NCI-H1105 treated with DMSO at 0.1 percent for 48 hours (cell line): ENCODE data around the gene PANK2.
"Not testable (repeated sequence)": the region's sequence is repeated elsewhere in the genome, so short reads cannot be mapped to it uniquely, and the experiment has no call there.

ENCODE experiments used
- DNase-seq: peaks from one replicate; lab custom pipeline; 2025; lab: John Stamatoyannopoulos, UW

The PANK2 gene

GRCh38 chr20:3927486-3928291 is 38.5 kb downstream of the PANK2 start:
- peak; percentile 84 for DNase-seq

GRCh38 chr20:3929713-3930060 is 40.5 kb downstream of the PANK2 start:
- DNase-seq, result no peak

- no peak for DNase-seq
These were observed 41.3 kb downstream of the PANK2 start for GRCh38 chr20:3930265-3931206.

DNA sequence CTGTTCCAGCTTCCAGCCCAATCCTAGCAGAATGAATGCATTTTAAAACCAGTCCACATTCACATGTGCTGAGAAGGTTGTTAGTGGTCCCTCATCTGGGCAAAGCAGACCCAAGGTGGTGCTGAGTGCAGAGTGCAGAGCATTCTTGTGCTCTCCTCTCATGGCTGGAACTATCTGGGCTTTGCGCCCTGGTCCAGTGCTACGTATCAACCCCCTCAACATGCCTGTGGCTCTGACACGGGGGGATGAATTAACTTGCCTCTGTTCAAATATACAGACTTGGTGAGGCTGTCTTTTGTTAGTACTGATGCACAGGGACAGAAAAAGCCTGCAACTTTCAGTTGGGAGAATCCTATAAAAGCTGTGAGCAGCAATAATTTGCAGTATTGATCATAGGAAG is 42.5 kb downstream of the PANK2 start:
- DNase-seq, result no peak

- no peak for DNase-seq
These were observed 43.1 kb downstream of the PANK2 start for GRCh38 chr20:3932277-3932676.

DNA sequence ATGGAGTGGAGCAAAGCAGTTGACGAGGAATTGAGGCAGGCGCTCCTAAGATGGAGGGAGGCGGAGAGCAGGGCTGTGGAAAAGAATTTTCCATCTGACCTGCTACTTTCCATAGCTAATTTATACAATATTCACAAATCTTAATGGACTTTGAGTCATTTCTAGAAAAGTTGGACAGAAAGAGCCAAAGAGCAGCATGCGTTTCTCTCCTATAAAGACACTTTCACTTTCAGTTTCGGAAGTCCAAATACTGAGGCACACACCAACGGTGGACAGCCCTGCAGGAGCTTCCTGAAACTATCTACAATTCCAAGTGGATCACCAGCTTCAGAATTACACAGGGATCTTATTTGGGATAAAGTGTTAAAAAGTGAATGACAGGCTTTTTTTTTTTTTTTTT is 43.5 kb downstream of the PANK2 start:
- DNase-seq, result no peak

GRCh38 chr20:3933218-3933617 is 44.0 kb downstream of the PANK2 start:
- DNase-seq, result no peak

- DNase-seq, result no peak
These were observed 45.4 kb downstream of the PANK2 start for GRCh38 chr20:3934624-3935023.

GRCh38 chr20:3935295-3935955 is 46.2 kb downstream of the PANK2 start:
- DNase-seq, result no peak

DNA sequence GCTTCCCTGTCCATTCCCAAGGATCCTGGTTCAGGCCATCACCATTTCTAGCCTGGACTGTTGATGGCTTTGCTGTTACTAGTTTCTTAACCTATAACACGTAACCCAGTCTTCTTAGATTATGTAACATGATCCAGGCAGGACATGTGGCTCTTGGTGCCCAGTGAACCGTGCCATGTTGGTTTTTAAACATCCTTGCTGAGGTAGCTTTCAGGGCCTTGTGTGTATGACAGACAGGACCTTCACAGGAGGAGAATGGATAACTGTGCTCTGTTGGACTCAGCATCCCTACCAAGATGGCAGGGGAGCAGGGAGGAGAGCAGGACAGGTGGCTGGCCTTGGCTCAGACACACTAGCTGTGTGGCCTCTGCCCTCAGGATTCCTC is 46.8 kb downstream of the PANK2 start:
- peak; percentile 22 for DNase-seq

DNA sequence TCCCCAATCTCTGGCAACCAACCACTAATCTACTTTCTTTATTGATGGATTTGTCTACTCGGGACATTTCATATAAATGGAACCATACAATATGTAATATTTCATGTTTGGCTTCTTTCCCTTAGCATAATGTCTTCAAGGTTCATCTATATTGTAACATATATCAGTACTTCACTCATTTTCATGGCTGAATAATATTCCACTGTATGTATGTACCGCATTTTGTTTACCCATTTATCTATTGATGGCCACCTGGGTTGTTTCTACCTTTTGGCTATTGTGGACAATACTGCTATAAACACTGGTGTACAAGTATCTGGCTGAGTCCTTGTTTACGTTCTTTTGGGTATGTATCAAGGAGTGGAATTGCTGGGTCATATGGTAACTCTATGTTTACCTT is 48.4 kb downstream of the PANK2 start:
- DNase-seq, result no peak

DNA sequence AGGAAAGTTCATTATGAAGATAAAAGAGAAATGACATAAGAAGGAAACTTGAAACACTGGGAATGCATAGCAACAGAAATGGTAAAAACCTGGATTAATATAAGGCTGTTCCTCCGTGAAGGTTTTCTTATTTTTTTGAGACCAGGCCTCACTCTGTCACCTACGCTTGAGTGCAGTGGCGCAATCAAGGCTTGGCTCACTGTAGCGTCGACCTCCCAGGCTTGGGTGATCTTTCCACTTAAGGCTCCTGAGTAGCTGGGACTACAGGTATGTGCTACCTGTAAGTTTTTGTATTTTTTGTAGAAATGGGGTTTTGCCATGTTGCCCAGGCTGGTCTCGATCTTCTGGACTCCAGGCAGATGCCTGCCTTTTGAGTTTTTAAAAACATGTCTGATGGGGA is 51.7 kb downstream of the PANK2 start:
- DNase-seq, result no peak

- DNase-seq, result not testable (repeated sequence)
These were observed 57.5 kb downstream of the PANK2 start for GRCh38 chr20:3946666-3947065.

- DNase-seq, result no peak
These were observed 75.5 kb downstream of the PANK2 start for GRCh38 chr20:3964719-3965118.

GRCh38 chr20:3966571-3966970 is 77.4 kb downstream of the PANK2 start:
- no peak for DNase-seq

- no peak for DNase-seq
These were observed 80.8 kb downstream of the PANK2 start for GRCh38 chr20:3970016-3970415.

DNA sequence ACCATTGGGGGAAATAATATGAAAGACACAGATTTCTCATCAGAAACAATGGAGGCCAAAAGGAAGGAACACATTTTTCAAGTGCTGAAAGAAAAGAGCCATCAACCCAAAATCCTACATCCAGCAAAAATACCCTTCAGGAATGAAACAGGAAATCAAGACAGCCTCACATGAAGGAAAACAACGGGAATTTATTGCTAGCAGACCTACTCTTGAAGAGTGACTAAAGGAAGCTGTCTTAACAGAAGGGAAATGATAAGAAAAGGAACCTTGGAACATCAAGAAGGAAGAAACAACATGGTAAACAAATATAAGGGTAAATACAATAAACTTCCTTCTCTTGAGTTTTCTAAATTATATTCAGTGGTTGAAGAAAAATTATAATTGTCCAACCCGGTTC is 82.0 kb downstream of the PANK2 start:
- no peak for DNase-seq

DNA sequence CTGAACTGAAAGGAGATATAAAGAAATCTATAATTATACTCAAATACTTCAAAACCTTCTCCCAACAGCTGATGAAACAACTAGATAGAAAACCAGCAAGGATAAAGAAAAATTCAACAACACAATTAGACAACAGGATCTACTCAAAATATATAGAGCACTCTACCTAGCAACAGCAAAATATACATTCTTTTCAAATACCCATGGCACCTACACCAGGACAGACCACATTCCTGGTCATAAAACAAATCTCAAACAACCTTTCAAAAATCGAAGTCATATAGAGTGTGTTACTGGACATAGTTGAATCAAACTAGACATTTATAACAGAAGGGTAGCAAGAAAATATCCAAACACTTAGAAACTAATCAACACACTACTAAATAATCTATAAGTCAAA is 83.0 kb downstream of the PANK2 start:
- no peak for DNase-seq

- DNase-seq, result not testable (repeated sequence)
These were observed 83.4 kb downstream of the PANK2 start for GRCh38 chr20:3972631-3973030.

- no peak for DNase-seq
These were observed 84.5 kb downstream of the PANK2 start for GRCh38 chr20:3973705-3974104.

DNA sequence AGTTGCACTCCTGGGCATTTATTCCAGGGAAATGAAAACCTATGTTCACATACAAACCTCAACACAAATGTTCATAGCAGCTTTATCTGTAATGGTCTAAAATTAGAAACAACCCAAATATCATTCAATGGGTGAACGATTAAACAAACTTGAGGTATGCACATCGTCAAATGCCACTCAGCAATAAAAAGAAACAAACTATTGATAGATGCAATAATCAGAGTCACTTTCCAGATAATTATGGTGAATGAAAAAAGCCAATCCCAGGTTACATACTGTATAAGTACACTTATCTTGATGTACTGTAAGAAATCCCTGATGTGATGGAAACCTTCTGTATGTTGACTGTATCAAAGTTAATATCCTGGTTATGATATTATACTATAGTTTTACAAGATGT is 87.3 kb downstream of the PANK2 start:
- DNase-seq, result no peak
